Stimulated activated CD4-positive, alpha-beta T cell treated with anti-CD3 and anti-CD28 coated beads, TNF-alpha, amount 100 ng/mL, for 24 hours (primary cell): ENCODE results near the gene MRGPRD.
A peak's percentile ranks its signal among the peaks of the same experiment; 100 is the strongest.

ENCODE experiments used
- DNase-seq, 3 experiments: peaks; one replicate each; pipeline ENCODE4 v3.0.0-alpha.2; 2020; ENCODE audit warnings: low read depth in 3 of 3

Gene MRGPRD, protein sequence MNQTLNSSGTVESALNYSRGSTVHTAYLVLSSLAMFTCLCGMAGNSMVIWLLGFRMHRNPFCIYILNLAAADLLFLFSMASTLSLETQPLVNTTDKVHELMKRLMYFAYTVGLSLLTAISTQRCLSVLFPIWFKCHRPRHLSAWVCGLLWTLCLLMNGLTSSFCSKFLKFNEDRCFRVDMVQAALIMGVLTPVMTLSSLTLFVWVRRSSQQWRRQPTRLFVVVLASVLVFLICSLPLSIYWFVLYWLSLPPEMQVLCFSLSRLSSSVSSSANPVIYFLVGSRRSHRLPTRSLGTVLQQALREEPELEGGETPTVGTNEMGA

DNA sequence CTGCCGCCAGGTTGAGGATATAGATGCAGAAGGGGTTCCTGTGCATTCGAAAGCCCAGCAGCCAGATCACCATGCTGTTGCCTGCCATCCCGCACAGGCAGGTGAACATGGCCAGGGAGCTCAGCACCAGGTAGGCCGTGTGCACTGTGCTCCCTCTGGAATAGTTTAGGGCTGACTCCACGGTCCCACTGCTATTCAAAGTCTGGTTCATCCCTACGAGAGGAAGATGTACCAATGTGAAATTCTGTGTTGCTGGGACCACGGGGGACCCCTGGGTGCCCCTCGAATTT, at the start of gene MRGPRD:
TSS of gene MRGPRD (minus strand) at position 211 of the 290 bp plus-strand sequence. CDS start at position 211, 0 bp downstream.
- DNase-seq, result no peak

DNA sequence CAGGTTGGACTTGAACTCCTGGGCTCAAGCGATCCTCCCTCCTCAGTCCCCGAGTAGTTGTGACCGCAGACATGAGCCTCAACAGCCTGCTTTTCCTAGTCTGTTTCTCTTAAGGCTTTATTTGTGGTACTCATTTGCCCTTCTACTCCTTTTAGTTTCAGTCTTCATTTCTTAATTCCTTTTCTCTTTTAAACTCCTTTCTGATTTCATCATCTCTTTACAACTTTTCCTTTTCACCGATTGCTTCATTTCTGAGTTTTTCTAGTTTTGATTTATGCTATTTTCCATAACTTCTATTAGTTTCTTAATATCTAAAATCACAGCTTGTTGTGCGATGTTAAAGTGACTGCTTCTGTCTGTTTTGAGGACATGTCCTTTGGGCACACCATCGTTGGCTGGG, 49.5 kb upstream of the MRGPRD start:
- no peak for DNase-seq

DNA sequence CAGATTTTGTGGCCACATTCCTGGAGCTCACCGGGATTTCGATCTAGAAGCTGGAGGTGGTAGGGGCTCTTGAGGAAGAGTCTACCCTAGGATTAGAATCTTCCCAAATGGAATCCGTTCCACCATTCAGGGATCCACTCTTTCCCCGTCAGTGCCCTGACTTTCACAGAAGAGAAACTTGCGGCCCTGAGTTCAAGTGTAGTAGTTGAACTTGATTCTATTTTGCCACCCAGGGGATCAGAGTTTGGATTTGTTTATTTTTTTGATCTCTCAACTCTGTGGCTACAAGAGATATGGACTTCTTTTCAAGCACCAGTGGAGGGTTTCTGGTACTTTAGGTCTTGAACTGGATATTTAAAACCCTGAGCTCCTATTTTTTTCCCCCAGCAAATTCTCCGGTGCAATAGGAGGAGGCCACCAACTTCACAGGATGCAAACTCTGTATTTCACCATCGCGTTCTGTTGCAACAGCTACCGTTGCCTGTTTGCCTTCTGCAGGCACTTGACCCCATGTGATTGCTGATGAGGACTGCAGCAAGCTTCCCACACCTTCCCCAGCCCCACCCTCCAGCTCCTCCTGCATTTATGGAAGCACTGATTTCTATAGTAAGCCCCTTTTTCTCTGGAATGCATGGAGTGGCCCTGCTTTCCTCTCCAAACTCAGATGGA, 47.1 kb upstream of the MRGPRD start:
- DNase-seq, result no peak

DNA sequence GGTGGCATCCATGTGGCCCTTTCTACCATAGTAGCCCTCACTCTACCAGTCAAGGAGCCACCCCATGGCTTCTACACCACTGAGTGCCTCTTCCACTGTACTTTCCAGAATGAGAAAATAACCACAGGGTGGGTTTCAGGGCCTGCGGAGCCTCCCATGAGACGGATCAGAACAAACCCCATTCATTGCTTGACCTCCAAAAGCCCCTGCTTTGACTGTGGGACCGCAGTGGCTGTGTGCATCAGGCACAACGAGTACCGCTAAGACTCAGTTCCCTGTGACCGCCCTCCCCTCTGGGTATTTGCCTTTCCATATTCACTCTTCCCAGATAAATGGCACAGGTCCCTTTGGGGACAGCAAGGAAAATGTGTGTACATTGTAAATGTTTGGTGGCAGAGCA, 43.7 kb upstream of the MRGPRD start:
- DNase-seq, result no peak

DNA sequence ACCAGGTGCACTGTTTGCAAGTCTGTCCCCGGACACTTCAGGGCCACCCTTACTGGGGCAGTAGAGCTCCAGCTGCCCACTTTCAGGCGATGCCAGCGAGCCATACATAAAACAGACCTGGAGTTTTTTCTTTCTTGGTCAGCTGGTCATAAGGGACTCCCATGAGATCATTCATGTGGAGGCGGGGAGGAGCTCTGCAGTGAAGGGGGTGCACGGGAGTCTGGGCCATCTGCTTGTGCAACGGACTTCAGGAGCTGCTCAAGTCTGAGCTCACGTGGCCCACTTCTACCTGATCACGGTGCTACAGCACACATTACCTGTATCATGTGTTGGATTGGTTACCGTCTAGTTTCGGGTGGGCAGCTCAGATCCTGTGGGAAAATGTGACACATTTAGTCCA, 41.5 kb upstream of the MRGPRD start:
- no peak for DNase-seq

DNA sequence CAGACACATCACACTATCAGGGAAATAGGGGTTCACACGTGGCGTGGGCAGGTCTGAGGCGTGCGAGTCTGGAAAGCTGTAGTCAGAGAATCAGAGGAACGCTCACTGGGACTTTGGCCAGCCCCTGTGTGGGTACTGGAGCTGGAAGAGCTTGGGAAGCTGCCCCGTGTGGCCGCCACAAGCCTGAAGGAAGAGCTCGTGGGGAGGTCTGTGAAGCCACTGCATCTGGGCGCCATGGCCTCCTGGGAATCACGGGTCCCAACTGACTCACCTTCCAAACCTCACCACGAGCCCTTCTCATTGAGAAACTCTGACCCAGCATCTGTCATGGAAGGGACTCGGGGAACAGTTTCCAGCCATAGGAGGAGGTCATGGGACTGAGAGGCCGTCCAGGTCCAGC, 38.1 kb upstream of the MRGPRD start:
- no peak for DNase-seq

DNA sequence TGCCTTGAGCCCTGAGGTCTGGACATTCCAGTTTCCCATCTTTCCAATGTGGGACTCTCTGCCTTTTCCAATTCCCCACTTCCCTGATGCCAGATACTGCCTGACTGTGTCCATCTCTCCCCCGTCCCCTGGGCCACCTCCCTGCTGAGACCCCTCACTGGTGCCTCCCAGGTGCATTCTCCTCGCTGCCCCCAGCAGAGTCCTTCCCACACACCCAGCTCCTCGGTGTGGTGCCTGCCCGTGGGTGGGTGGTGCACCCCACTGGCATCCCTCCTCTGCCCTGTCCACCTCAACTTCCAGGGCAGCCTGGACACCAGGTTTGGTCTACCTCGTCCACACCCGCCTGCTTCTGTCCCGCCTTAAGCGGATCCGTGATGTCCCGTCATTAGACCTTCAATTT, 37.2 kb upstream of the MRGPRD start:
- DNase-seq, result no peak

DNA sequence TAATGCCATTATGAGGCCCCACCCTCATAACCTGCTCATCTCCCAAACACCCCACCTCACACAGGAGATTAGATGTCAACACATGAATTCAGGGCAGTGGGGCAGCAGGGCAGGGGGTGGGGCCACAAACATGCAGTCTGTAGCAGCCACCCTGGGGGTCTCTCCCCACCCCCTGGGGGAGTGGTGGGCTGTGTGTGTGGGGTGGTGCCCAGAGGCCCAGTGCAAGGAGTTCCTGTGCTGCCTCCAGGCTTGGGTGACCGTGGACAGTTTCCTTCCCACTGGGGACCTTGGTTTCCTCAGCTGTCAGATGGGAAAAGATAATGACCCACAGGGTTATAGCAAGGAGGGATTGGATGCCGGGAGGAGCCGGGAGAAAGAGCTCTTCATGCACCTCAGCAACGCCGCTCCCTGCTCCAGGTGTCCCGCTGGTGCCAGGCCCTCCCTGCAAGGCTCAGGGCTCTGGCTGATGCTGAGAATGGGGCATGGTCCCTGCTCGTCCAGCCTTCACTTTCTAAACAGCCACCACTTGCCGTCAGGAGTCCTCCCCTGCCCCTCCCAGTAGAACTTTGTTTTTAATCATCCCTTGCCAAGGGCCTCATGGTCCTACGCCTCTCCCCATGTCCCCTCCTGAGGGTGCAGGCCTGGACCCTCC, 34.2 kb upstream of the MRGPRD start:
- no peak for DNase-seq

DNA sequence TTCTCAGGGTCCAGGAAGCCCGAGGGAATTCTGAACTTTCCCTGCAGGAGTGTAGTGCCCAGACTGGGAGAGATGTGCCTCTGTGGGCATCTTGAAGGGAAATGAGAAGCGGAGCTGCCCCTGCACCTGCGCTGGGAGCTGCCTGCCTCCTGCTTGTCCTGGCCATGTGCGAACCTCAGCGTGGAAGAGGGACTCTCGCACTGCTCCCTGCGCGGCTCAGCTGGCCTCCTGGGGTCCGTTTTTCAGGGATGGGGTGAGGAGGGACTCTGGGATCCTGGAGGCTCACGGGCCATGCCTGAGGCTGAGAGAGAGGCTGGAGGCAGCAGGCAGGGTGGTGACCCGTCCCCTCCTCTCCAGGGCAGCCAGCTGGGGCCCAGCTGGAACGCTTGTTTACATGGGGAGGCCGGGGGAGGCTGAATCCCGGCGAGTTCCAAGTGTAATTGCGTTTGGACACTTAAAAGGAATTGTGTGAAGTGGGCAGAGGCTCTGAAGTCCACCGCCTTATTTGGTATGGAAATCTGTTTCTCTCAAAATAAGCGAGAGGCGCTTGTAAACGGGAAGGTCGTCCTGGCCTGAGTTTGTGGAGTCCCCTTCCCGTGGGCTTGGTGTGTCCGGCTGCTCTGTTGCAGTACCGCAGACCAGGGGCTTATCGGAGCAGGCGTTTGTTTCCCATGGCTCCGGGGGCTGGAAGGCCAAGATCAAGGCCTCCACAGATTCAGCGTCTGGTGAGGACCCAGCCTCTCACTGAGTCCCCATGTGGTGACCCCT, 33.5 kb upstream of the MRGPRD start:
- no peak for DNase-seq

DNA sequence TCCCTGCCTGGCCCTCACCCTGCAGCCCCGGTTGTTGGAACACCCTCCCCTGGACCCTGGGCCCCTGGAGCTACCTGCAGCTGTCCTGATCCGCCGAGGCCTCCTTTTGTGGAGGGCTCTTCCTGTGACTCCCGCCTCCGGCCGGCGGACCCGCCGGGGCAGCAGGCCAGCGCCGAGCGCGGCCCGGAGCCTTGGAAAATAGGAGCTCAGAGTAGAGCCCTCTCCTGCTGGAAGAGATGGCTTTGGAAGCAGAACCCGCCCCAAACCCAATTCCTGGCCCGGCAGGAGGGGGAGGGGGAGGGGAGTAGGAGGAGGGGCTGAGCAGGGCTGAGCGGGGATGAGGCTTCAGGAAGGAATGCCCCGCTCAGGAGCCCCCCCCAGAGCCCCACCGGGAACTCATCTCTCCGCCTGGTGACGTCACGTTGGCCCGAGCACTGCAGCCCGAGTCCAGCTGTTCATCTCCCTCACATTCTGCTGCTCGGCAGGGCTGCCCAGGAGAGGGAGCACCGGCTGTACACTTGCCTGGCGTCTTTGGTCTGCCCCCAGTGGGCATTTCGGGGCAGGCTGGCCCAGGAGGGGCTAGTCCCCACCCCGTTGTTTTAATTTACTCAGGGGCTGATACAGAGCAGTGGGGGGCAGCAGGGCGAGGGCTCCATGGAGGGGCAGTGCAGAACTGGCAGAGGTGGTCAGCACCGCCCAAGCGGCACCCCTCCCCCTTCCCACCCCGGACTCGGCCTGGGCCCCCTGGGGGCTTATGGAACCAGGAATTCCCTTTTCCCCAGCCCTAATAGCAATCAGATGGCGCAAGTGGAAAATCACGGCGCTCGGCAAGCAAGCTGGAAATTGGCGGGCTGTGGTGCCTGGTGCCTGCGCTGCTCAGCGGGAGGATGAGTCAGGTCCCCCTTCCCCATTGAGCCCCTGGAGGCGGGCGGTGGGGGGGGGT, 32.5 kb upstream of the MRGPRD start, which contains the start of gene MRGPRF:
TSS of gene MRGPRF (minus strand) at position 238 of the 943 bp plus-strand sequence. CDS start 3,345 bp downstream, outside the sequence.
- no peak for DNase-seq

DNA sequence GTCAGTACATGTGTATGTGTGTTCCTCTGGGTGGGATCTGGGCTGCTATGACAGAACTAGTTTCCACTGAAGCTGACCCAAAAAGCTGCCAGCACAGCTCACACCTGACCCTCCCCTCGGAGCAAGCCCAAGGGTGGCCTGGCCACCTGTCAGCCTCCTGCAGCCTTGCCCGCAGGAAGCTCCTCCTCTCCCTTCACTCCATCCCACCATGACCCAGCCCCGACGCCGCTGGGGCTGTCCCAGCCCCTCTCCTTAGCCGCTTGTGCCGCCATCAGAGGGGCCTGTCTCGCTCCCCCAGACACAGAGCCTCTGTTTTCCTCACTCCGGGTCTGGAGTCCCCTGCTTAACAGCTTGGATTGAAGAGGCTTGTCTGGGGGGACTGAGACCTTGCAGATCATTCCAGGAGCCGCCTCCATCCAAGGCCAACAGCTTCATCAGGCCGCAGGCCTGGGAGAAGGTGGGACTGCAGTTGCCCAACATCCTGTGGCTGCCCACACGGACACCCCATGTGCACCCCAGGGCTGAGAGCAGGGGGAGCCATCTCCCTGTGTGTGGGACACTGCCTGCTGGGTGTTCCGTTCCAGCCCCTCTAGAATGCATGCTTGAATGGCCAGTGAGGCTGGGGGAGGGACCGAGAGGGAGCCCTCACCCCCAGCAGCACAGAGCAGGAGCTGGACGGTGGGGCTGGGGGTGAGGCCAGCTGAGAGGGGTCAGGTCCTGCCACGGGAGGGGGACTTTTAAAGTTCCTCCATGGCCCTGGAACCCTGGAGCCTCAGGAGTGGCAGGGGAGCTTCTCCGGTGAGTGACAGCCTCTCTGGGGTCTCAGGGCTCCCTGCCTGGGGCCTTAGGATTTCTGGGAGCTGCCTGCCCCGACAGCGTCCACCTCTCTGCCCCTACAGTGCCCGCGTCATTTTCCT, 31.6 kb upstream of the MRGPRD start:
- no peak for DNase-seq

DNA sequence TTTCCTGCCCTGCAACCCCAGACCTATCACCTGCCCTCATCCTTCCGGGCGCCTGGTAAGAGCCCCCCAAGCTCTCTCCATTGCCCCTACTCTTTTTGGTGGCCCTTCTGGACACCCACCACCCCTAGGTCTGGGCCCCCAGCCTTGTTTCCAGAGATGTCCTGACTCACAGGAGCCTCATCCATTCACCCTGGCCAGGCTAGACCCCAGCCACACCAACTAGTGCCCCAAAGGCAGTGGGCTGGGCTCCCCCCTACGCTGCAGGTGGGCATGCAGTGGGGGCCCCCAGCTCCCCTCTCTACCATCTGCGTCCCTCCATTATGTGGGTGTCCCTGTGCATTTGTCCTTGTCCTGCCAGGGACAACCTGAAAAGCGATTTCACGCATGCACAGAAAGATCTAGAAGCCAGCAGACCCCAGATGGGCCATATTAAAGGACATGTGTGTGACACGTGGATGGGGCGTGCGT, 30.9 kb upstream of the MRGPRD start:
- no peak for DNase-seq

DNA sequence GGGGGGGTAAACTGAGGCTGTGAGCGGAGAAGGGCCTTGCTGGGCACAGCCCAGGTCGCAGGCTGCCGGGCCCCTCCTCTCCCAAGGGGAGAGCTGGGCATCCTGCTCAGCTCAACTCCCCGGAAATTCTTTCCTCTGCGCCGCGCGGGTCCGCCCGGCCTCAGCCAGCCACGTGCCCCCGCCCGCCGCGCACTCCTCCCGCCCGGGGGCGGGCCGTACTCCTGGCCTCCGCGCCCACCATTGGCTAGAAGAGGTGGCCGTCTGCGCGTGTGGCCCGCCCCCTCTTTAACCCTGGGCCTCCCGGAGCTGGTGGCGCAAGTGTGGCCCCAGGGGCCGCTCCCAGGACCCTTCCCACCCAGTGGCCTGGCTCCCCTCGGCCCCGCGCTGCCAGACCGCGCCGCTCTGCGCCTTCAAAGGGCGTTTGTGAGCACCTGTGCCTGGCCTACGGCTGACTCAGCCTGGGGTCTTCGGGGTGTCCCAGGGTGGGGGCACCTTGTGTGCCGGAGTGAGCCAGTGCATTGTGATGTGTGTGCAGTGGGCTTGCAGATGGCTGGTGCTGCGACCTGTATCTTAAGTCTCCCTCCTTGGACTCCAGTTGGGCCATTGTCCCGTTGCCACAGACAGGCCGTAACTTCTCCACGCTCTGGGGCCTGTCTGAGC, 30.3 kb upstream of the MRGPRD start:
- peak in 2 of 3 experiments; percentile 16 to 57 for DNase-seq

DNA sequence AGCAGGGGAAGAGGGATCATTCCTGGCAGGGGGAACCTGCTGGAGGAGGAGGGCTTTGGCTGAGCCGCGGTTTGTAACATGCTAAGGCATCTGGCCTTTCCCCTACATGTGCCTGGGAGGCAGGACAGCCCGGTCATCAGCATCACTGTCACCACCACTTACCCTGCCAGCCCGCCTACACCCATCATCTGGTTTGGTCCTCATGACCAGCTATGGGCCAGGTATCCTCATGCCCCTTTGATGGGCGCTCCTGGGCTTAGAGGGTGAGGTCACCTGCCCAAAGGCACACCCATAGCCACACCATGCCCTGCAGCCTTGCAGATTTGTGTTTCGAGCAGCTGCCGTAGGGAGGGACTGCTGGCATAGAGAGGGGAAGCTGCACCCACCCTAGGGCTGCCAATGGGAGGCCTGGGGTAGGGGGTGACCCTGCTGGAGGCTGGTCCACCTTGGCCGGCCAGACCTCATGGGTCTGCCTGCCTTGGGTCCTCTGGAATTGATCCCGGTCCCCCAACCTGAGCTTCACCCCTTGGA, 29.6 kb upstream of the MRGPRD start:
- DNase-seq, result no peak

DNA sequence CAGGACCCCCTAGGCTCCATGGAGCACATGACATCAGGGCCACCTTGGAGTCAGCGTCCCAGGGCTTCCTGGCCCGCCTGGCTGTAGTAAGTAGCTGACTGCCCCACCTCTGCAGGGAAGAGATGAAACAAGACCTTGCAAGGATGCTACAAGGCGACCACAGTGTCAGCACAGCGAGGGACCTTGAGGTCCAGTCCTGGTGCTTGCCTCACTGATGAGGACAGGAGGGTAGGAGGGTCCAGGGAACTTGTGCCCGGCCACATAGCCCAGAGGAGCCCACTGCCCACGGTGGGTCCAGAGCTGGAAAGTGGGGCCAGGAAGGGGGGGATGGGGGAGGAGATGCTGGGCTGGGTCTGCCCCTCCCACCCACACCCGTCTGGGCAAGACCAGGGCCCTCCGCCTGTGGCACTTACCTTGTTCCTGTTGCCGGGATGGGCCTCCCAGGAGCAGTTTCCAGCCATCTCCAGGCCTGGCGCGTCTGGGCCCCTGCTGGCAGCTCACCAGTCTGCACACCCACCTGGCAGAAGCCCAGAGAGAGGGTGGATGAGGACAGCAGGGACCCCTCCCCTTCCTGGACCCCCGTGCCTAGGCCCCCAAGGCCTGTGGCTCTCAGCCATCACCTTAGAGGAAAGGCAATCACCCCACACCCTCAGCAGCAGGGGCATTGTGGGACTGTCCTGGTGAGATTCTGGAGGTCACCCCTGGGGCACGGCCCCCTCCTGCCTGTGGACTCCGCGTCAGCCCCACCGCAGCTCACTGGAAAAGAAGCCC, 28.8 kb upstream of the MRGPRD start:
- no peak for DNase-seq

DNA sequence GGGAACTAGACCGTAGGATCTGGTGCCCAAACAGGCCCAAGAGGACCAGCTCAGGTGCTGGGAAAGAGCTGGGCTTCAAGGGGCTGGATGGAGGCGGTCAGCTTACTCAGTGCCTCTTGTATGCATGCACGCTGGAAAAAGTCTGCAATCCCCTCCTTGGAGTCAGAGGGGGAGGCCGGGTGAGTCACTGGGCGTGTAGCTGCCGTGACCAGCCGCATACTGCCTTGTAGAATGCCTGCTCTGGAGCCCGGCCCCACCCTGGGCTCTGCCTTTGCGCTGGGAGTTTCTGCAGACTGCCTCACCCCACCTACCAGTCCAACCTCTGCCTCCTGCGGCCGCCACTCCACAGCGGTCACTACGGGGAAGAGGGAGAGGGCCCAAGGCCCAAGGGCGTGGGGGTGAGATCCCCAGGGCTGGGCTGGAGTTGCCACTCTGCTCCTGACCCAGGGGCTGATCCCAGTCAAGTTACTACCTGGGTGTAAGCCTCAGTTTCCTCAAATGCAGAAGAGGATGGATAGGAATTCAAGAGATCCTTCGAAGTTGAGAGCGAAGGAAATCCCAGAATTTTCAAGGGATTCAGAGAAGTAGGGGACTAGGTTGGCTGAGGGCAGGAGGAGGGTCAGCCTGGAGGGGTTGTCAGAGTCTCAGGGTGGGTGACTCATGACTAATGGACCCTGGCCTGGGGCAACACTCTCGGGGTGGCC, 28.1 kb upstream of the MRGPRD start:
- DNase-seq, result no peak

DNA sequence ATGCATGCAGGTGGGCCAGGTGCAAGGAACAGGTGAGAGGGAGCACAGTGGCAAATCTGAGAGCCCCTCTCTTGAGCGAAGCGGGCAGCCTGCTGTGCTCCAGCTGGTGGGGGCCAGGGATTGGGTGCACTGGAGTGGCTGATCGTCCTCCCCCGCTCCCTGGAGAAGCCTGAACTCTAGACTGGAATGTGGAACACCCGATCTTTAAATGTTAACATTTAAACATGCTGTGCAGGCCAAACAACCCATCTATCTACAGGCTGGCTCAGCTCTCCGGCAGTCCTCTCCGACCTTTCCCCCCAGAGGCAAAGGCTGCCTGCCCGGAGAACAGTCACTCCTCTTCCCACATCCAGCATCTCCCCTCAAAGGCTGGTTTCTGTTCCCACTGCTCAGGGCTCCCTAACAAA, 27.2 kb upstream of the MRGPRD start:
- no peak for DNase-seq

DNA sequence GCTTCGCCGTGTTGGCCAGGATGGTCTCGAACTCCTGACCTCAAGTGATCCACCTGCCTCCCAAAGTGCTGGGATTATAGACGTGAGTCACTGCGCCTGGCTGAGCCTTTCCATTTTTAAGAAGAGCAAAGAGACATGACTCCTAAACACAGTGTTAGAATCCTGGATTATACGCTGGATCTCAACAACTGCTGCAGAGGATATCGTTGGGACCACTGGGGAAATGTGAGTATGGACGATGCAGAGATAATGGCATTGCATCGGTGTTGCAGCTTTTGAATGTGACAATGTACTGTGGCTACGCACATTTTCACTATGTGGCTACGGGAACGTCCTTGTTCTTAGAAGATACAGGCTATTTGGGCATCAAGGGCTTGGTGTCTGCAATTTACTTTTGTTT, 26.0 kb upstream of the MRGPRD start:
- DNase-seq, result no peak
